ENCODE measurements around the gene ELK4. TPM values are rescaled to one million over a fixed set of nuclear protein-coding genes. Genes with fewer than 3 reads are reported as not detected.

Gene ELK4
- total and polyA plus RNA-seq, 12 donors: 4.7 to 45.6 (median 38.9) TPM

GRCh38 chr1:205581321-205581980, 50.4 kb downstream of the ELK4 start:
- Histone ChIP-seq H3K27me3 (peaks cover 0 to 15% (median 6%) of the 10 kb centered on the region in 7 donors), H3K27ac (peak overlapping the region in 7 of 10 donors; percentile 22 to 72 (median 68)), H3K9me3 (no peaks in the 10 kb centered on the region), H3K4me1 (peaks cover 0 to 23% (median 11%) of the 10 kb centered on the region in 9 donors), H3K4me3 (no peak overlapping the region), H3K36me3 (no peaks in the 10 kb centered on the region)
- no peak for ATAC-seq
- WGBS, 2 donors: 83 to 90% methylated on average over 9 of the region's 9 CpGs
- TF ChIP-seq CTCF (IDR thresholded peaks at IDR 0.05): no peak
- intact Hi-C loops (cut with DNase I): loop anchor here in 3 of 10 donors (5.0 to 10.0 kb wide), 3 partner anchors 39 to 49 kb away; no protein-coding TSS in a partner anchor
- no peak for DNase-seq

GRCh38 chr1:205580923-205581180, 51.0 kb downstream of the ELK4 start:
- H3K36me3 ChIP-seq: no peaks in the 10 kb centered on the region
- no peaks in the 10 kb centered on the region for H3K9me3 ChIP-seq
- H3K4me3 ChIP-seq: no peak overlapping the region
- DNase-seq (no peak), ATAC-seq (no peak)
- intact Hi-C loops (cut with DNase I): loop anchor here in 3 of 10 donors (5.0 to 10.0 kb wide), 3 partner anchors 39 to 49 kb away; no protein-coding TSS in a partner anchor
- H3K27ac ChIP-seq: no peak overlapping the region
- no peak for TF ChIP-seq CTCF (IDR thresholded peaks at IDR 0.05)
- peaks cover 0 to 23% (median 11%) of the 10 kb centered on the region in 9 donors for H3K4me1 ChIP-seq
- 85 to 97% methylated on average over 3 of the region's 3 CpGs for WGBS, 2 donors
- peaks cover 0 to 16% (median 6%) of the 10 kb centered on the region in 7 donors for H3K27me3 ChIP-seq

GRCh38 chr1:205580140-205580922, 51.5 kb downstream of the ELK4 start:
- Histone ChIP-seq H3K36me3 (no peaks in the 10 kb centered on the region), H3K4me1 (peaks cover 0 to 23% (median 11%) of the 10 kb centered on the region in 9 donors), H3K4me3 (no peak overlapping the region), H3K9me3 (no peaks in the 10 kb centered on the region), H3K27me3 (peaks cover 0 to 16% (median 6%) of the 10 kb centered on the region in 7 donors), H3K27ac (no peak overlapping the region)
- WGBS, 2 donors: 82 to 84% methylated on average over 15 of the region's 15 CpGs
- ATAC-seq (no peak), DNase-seq (no peak)
- intact Hi-C loops (cut with DNase I): loop anchor here in 3 of 10 donors (5.0 to 10.0 kb wide), 3 partner anchors 38 to 48 kb away; no protein-coding TSS in a partner anchor
- TF ChIP-seq CTCF (IDR thresholded peaks at IDR 0.05): no peak

- peaks cover 0 to 16% (median 6%) of the 10 kb centered on the region in 7 donors for H3K27me3 ChIP-seq
- no peaks in the 10 kb centered on the region for H3K36me3 ChIP-seq
- TF ChIP-seq CTCF (IDR thresholded peaks at IDR 0.05): no peak
- 89 to 92% methylated on average over 12 of the region's 12 CpGs for WGBS, 2 donors
- no peaks in the 10 kb centered on the region for H3K9me3 ChIP-seq
- H3K4me1 ChIP-seq: peaks cover 0 to 23% (median 11%) of the 10 kb centered on the region in 9 donors
- H3K4me3 ChIP-seq: no peak overlapping the region
- DNase-seq: no peak
- intact Hi-C loops (cut with DNase I): loop anchor here in 3 of 10 donors (5.0 to 10.0 kb wide), 3 partner anchors 37 to 47 kb away; no protein-coding TSS in a partner anchor
- ATAC-seq: no peak
- H3K27ac ChIP-seq: no peak overlapping the region
These were observed 52.1 kb downstream of the ELK4 start for GRCh38 chr1:205579711-205580110.

All from heart right ventricle (tissue), 16 donors.